Activated CD4-positive, alpha-beta T cell treated with anti-CD3 and anti-CD28 coated beads, Interleukin-2, Interleukin-4, amounts not matched to agents 100 ng/mL and 50 ng/mL, durations not matched to agents 16 hours and 8 hours (primary cell): ENCODE data around the gene DSCAM.

Source experiments
- DNase-seq: peaks from one replicate; pipeline ENCODE4 v3.0.0-alpha.2; 2020; ENCODE audit warnings: low spot score

The DSCAM gene

DNA sequence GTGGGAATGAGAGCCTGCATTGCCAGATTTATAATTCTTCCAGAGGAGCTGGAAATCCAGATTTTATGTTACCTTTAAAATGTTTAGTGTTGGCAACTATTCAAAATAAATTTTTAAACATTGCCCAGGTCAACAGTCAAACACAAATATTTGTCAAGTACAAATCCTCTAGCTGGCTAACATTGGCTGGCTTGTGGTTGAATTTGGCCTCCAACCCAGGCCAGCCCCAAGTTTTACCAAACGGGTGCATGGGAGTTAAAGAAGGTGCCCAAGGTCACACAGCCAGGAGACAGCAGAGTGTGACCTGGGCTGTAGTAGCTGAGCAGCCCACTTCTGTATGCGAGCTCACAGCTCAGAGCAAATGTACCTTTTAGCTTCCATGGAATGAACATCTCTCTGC is 240.6 kb downstream of the DSCAM start:
- no peak for DNase-seq

DNA sequence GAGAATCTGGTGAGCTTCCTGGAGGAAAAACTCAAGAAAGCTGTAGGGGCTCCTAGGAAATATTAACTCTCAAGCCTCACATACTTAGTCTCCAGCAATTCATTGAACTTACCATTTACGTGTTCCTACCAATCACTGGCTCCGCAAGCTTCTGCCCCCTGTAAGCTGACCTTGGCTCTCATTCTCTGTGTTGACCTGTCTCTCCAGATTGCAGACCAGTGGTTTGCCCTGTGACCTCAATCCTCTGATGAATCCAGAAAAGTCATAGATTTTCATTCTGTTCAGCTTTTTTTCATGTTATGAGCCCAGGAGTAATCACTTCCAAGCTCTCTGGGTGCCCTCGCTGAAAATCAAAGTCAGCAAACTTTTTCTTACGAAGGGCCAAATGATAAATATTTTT is 241.9 kb downstream of the DSCAM start:
- DNase-seq = no peak

DNA sequence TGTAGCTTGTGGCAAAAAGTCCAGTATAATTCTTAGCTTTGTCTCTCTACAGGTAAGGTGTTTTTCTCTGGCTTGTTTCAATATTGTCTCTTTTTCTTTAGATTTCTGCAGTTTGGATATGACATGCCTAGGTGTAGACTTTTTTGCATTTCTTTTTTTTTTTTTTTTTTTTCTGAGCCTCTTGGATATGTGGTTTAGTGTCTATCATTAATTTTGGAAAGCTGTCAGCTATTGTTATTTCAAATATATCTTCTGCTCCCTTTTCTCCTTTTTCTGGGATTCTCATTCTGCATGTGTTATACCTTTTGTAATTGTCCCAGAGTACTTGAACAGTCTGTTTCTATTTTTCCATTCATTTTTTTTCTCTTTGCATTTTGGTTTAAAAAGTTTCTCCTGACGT is 243.2 kb downstream of the DSCAM start:
- DNase-seq = no peak

DNA sequence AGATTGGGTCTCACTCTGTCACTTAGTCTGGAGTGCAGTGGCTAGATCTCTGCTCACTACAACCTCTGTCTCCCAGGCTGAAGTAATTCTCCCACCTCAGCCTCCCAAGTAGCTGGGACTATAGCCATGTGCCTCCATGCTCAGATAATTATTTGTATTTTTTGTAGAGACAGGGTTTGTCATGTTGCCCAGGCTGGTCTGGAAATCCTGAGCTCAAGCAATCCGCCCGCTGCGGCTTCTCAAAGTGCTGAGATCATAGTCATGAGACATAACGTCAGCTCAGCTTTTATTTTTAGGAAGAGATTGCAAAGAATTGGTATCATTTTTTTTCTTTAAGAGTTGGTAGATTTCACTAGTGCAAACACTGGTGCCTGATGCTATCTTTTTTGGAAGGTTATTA is 244.9 kb downstream of the DSCAM start:
- no peak for DNase-seq

DNA sequence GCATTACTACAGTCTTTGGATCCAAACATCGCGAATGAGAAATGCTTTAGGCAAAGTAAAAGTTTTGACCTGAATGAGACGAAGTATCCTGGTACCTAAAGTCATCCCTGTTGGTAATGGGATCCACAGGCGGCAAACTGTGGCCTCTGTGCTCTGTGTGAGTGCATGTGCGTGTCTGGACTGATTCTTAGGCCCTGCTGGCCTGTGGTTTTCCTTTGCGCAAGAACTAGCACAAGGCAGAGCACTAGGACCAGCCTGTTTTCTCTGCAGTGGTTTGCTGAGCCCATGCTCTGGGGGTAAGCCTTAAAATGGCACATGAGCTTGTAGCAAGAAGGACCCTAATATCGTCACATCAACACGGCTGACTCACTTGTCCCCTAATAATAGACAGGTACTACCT is 251.2 kb downstream of the DSCAM start:
- DNase-seq = no peak

DNA sequence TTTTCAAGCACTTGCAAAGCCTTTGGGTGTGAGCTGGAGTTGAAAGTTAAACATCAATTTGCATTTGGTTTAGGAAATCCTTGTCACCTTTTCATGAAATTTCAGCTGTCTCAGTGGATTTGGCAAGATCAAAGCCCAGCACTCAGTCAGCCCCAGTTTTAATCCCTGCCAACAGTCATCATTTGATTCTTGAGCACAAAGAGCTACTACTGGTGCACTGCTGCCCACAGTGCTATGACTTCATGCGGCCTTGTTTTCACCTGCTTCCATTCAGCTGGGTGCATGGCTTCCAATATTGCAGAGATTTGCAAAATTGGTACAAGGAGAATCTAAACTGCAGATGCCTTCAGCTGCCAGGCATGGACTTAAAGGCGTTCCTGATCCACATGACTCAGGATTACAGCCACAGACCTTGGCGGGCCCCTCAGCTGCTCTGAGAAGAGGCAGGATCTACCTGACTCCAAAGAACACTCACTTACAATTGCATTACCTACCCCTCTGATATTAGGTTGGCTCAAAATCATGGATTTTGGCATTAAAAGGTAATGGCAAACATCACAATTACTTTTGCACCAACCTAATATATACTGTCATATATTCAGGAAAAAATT is 259.1 kb downstream of the DSCAM start:
- DNase-seq = no peak

DNA sequence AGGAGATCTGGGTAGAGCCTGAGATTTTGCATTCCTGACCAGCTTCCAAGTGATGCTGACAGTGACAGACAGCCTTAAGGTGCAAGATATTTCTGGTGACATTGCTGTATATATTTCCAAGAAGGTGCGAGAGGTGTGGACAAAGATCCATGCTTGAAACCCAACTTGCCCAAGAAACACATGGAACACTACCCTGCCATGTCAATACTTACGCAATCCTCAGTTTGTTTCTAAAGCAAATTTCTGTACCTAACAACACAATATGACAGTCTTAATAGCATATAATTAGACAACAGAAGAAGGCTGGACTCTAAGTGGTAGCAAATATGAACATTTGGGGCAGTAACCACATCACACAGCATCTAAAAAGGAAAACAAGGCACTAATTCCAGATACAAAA is 260.4 kb downstream of the DSCAM start:
- no peak for DNase-seq

DNA sequence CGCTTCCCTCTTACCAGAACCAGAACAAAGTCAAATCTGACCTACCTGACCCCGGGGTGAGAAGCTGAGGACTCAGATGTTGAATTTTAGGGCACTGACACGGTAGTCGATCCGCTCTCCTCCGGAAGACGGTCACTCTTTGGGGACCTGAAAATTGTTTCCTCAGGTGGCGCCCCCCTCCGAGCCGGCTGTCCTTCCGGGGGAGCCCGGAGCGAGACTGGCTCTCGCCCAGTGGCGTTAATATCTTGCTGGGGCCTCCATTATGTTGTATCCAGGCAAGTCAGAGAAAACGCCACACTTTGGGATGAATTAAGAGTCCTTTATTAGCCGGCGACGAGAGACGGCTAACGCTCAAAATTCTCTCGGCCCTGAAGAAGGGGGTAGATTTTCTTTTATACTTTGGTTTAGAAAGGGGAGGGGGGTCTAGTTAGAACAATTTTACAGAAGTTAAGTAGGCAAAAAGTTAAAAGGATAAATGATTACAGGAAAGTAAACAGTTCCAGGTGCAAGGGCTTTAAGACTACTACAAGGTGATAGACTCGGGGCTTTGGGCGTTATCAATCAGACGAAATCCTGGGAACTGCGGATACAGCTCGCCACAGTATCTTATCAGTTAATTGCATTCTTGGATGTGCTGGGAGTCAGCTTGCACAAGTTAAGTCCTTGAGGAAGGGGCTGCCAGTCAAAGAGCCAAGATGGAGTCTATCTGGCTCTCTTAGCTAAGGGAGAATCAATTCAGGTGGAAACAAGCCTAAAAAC is 269.5 kb downstream of the DSCAM start:
- no peak for DNase-seq

DNA sequence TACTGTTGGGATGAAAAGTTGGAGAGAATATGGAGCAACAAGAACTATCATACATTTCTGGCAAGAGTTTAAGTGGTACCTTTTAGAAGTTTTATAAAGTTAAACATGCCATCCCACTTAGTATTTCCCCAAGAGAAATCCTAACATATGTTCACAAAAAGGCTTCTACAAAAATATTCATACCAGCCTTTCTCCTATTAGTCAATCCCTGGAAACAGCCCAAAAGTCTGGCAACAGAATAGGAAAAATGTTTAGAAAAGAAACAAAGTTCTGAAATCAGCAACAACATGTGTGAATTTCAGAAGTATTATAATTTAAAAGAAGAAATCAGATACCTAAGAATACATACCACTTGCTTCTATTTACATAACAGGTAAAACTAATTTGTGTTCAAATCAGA is 271.0 kb downstream of the DSCAM start:
- DNase-seq = no peak

DNA sequence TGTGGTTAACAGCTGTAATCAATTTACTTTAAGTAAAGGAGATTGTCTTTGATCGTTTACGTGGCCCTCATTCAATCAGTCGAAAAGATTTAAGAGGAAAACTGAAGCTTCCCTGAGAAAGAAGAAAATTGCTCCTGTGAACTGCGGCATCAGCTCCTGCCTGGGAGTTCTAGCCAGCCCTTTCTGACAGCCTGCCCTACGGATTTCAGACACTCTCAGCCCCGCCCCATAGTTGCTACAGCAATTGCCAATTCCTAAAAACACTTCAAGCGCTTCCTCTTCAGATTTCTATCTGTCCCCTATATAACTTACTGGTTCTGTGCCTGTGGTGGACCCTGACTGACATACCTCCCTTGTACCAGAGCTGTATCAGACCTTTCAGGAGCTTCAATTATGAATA is 277.6 kb downstream of the DSCAM start:
- no peak for DNase-seq

DNA sequence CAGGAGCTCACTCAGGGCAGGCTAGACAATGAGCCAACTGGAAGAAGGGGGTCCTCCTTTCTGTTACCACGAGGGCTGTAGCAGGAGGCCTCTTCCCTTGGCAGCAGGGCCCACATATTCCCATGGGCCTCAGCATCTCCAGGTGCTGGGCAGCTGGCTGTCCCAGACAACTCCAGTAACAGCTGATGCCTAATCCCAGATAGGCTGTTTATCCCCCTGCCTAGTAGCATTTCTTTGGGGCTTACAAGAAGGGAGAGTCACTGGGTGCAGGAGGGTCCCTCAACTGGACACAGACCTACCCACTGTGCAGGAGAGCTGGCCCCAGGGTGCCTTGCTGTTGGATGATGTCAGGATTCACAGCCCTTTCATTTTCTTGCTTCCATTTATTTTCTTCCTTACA is 278.2 kb downstream of the DSCAM start:
- no peak for DNase-seq

DNA sequence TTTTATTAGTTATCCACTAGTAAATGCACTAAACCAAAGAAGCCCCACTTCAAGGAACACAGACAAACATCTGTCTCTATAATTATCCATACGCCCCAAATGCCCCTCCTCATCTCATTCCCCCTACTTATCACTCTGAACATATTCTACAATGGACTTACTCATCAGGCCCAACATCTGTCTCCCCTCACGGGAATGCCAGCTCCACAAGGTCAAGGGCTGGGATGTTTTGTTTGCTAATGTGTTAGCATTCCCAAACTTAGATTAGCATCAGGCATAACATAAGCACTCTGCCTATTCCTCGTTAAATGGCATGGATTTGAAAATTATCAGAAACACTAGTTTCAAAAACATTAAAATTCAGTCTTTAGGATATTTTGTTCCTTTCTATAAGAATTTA is 279.5 kb downstream of the DSCAM start:
- no peak for DNase-seq

DNA sequence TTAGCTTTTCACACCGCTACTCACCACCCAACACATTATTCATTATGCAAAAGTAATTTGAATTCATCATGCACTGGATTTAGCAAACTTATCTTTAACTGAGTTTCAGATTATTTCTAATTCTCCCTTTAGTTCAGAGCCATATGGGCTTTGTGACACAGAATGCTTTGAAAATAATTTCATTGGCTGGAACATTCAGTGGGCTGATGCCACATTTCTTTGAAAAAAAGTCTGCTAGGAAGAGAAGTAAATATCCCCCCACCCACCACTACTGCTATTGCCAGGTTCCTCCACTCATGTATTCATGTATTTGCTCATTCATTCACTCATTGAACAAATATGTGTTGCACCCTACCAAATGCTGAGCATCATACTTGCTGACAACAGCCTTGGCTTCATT is 280.5 kb downstream of the DSCAM start:
- no peak for DNase-seq

DNA sequence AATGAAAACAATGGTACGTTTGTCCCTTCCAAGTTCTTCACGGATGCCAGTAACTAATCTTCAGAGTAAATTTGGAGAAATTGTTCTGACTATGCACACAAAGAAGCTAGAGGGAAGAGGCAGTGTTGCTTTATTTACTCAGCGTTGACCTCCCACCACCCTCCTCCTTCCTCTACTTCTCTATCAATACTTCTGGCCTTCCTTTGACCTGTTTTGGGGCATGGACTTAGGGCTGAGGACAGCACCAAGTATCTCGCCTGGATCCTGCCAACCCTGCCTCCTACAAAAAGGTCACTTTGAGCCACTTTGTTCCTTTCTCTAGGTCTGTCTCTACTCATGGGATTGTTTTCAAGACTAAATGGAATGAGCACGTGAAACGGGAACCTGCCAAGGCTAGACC is 282.6 kb downstream of the DSCAM start:
- DNase-seq = no peak

DNA sequence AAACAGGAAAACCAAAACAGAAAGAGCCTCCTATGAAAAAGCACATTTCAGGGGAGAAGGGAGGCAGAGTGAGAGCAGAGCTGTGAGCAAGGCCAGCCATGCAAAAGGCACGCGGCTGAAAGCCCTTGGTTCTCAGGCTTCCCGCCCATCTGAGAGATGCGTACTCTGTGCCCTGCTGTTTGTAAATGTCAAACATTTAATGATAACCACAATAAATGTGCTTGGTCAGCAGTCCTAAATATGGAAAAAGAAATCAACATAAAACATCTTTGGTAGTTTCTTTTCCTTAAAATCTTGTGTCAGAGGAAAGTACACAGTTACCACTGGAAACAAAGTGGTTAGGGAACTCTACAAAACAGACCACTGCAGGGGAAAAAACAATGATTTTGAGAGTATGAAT is 283.1 kb downstream of the DSCAM start:
- DNase-seq = no peak

DNA sequence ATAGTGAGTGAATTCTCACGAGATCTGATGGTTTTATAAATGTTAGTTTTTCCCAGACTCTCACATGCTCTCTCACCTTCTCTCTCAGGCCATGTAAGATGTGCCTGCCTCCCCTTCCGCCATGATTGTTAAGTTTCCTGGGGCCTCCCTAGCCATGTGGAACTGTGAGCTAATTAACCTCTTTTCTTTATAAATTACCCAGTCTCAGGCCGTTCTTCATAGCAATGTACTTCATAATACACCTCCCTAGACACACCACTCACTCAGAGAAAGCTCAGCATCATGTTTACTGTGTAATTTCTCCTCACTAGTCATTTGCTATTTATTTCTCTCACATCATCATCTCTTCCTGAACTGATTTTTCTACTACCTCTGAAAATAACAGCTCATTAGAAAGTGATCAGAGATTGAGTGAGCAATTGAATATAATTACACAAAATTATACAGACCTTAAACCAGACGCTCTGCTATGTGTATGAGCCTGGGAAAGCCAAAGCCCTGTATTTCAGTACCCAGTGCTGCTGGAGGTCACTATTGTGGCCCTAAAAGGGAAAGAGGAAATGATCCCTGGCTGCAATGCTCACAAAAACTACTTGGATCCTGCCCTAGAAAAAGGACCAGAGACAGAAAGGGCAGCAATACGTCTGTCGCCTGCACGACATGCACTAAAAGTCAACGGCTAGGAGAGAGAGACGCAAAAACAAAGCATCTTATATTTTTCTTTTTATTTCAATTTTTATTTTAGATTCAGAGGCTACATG is 284.5 kb downstream of the DSCAM start:
- no peak for DNase-seq

DNA sequence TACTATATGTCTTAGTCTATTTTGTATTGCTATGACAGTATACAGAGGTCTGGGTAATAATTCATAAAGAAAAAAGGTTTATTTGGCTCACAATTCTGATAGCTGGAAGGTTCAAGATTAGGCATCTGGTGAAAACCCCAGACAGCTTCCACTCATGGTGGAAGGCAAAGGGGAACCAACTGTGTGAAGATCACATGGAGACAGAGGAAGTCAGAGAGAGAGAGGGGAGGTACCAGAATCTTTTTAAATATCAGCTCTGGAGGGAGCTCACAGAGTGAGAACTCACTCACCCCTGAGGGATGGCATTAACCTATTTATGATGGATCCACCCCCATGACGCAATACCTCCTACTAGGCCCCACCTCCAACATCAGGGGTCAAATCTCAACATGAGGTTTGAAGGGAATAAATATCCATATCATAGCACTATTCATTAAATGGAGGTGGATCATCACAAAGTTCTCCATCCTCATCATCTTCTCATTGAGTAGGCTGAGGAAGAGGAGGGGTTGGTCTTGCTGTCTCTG is 290.5 kb downstream of the DSCAM start:
- DNase-seq = no peak

DNA sequence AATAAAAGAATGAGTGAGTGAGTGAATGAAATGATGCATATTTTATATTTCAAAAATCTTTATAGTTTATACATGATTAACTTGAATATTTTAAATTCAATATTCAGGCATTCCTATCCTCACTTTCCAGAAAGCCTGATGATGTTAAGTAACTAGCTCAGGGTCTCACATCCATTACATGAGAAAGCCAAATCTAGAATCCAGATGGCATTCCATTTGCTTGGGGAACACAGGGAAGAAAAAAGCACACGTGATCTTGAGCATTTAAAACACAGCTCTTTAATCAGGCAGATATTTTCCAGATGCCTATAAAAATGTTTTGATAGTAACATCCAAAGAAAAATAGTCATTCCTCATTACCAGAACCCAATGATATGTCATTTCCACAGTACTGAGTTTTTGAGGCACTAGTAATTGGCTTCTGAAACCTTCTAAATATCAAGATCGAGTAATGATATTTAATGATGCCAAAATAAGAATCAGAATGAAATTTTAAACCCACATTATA is 291.9 kb downstream of the DSCAM start:
- no peak for DNase-seq

DNA sequence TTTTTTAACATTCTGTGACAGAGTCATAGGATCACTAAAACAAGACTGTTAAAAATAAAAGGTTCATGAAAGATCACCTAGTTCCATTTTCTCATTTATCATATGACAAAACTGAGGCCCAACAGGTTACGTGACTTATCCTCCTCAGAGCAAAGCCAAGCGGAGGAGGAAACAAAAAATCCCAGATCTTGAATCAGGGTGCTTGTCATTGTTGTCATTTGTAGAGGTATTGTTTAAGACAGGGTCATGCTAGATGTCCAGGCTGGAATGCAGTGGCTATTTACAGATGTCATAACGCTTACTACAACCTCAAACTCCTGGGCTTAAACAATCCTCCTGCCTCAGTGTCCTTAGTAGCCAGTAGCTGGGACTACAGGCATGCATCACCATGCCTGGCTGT is 293.2 kb downstream of the DSCAM start:
- DNase-seq = no peak

DNA sequence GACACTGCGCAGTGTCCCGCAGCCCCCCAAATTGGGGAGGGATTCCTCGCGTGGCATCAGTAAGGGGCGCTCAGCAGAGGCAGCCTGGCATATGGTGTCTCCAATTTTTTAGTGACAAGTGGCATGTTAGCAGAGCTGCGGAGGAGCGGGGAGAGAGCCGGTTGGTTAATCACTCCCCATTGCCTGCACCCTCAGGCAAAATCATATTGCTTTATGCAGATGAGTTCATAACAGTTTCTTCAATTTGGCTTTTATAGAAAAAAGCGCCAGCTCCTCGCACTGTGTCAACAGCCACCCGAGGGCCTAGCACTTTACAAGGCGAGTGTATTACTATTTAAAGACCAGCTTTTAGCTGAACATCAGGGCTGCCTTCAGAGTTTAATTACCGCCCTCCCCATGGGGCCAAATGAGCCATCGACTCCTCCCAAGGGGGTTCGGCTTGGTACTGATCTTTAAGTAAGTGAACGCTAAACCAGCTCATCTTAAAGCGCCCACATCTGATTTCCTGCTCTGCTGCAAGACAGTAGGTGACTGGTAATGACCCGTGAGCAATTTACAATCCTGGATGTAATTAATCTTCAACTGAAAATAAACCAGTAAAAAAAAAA is 298.9 kb downstream of the DSCAM start:
- no peak for DNase-seq

DNA sequence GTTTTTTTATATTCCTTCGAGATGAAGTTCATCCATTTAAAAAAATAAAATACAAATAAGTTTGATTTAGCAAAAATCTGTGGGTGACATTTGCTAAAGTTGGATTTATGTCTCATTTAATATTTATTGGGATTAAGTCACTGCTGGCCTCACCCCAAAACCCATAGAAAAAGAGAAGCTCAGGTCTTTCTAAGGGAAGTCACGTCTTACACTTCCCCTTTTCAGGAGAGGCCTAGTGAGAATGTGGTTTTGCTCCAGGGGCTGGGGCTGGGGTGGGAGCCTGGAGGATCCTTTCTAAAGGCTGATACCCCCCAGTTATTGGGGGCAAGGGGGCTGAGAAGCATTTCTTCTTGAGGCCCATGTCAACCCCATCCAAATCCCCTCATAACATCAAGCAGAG is 300.3 kb downstream of the DSCAM start:
- DNase-seq = no peak

DNA sequence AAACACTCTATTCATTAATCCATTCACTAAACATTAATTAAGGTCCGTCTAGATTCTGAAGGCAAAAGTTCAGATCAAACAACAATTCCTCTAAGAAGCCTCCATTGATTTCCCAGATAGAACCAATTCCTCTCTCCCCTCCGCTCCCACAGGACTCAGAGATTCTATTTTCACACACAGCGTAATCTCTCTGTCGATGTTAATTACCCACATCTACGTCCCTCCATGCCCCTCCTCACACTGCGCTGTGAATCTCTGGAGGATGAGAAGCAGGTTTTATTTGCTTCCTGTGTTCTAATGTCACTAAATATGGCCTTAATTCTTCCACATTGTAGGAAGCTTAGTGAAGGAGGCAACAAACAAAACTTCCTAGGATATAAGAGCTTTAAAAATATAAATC is 306.7 kb downstream of the DSCAM start:
- no peak for DNase-seq

DNA sequence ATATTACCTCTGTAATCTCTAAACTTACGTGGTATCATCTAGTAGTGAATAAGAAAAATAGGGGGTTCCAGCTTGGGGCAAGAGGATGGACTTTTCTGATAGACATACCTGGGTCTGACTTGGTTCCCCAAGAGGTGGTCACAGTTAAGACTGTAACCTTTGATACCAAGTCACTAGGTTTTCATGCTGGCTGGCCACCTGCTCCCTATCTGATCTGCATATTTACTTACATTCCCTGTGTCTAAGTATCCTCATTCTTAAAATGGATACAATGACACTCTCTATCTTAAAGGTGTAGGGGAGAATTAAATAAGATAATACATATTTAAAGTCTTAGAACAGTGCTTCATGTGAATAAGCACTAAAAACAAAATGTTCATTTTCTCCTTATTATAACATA is 312.1 kb downstream of the DSCAM start:
- DNase-seq = no peak
